ENCODE results near the gene SKI. TPM values are rescaled to one million over a fixed set of nuclear protein-coding genes. Genes with fewer than 3 reads are reported as not detected.
A peak's percentile ranks its signal among the peaks of the same experiment; 100 is the strongest.

Gene SKI
- total and polyA plus RNA-seq, 9 of the 15 experiments (the other 6 are each of a cell fraction or from before 2014, with no cell fraction given) = 0.10 to 60.5 (median 4.6) TPM

DNA sequence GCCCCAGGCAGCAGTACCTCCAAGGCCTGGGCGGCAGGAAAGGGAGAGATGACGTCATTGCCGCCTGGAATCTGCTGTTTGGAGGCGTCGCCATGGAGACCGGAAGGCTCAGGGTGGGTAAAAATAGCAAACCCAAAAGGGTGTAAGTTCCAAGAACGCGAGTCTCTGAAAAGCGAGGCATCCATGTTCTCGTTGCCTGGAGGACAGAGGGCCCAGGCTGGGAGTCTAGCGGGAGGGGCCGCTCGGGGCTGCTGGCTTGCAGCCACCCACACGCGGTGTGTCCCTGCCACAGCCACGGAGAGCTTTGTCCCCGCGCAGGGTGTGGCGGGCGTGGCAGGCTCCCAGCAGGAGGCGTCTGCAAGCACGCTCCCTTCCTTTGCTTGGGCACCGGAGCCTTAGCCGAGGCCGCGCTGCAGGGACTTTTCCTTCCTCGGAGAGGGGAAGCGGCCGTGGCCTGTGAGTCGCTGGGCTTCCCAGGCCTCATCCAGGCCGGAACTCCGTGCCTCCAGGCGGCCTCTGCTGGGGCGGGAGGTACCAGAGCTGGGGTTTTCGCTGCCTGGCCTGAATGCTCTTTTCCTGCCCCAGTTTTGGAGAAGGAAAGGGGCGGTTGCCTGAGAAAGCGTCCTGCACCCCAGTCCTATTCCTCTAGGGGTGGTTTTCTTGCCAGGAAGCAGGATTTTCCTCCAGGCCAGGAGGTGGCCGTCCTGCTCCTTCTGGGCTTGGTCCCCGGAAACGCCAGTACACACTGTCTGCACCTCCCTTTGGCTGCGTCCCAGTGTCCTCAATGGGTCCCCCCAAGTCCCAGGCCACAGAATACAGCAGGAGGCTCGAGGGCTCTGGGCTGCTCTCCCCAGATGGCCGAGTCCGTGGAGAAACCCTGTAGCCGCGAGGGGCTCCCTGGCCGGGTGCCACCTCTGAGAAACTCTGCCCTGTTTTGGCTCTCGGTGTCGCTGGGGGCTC lies 15.3 kb upstream of the SKI start (continued):
- no peak for TF ChIP-seq PHF21A (IDR thresholded peaks at IDR 0.05; ENCODE audit: borderline replicate concordance, low read depth)
- TF ChIP-seq MEF2D (tag; conservative IDR thresholded peaks at IDR 0.05; ENCODE audit: low read depth) = peak; percentile 89
- TF ChIP-seq, protein P1, sequence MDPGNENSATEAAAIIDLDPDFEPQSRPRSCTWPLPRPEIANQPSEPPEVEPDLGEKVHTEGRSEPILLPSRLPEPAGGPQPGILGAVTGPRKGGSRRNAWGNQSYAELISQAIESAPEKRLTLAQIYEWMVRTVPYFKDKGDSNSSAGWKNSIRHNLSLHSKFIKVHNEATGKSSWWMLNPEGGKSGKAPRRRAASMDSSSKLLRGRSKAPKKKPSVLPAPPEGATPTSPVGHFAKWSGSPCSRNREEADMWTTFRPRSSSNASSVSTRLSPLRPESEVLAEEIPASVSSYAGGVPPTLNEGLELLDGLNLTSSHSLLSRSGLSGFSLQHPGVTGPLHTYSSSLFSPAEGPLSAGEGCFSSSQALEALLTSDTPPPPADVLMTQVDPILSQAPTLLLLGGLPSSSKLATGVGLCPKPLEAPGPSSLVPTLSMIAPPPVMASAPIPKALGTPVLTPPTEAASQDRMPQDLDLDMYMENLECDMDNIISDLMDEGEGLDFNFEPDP (CRISPR knock-in tag; IDR thresholded peaks at IDR 0.05) = no peak
- TF ChIP-seq MAFG (tag; conservative IDR thresholded peaks at IDR 0.05) = no peak
- TF ChIP-seq FOXP4 (CRISPR knock-in tag; IDR thresholded peaks at IDR 0.05; ENCODE audit: borderline replicate concordance) = no peak; the same call in 1 of the 2 replicates
- TF ChIP-seq, protein P2, sequence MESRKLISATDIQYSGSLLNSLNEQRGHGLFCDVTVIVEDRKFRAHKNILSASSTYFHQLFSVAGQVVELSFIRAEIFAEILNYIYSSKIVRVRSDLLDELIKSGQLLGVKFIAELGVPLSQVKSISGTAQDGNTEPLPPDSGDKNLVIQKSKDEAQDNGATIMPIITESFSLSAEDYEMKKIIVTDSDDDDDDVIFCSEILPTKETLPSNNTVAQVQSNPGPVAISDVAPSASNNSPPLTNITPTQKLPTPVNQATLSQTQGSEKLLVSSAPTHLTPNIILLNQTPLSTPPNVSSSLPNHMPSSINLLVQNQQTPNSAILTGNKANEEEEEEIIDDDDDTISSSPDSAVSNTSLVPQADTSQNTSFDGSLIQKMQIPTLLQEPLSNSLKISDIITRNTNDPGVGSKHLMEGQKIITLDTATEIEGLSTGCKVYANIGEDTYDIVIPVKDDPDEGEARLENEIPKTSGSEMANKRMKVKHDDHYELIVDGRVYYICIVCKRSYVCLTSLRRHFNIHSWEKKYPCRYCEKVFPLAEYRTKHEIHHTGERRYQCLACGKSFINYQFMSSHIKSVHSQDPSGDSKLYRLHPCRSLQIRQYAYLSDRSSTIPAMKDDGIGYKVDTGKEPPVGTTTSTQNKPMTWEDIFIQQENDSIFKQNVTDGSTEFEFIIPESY (CRISPR knock-in tag; IDR thresholded peaks at IDR 0.05) = peak; percentile 36; the same call in 1 of the 2 replicates
- TF ChIP-seq NKRF (IDR thresholded peaks at IDR 0.05; ENCODE audit: borderline replicate concordance) = peak; percentile 38; the same call in 1 of the 2 replicates
- TF ChIP-seq, protein P3, sequence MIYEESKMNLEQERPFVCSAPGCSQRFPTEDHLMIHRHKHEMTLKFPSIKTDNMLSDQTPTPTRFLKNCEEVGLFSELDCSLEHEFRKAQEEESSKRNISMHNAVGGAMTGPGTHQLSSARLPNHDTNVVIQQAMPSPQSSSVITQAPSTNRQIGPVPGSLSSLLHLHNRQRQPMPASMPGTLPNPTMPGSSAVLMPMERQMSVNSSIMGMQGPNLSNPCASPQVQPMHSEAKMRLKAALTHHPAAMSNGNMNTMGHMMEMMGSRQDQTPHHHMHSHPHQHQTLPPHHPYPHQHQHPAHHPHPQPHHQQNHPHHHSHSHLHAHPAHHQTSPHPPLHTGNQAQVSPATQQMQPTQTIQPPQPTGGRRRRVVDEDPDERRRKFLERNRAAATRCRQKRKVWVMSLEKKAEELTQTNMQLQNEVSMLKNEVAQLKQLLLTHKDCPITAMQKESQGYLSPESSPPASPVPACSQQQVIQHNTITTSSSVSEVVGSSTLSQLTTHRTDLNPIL (CRISPR knock-in tag; IDR thresholded peaks at IDR 0.05) = no peak
- TF ChIP-seq, protein P4, sequence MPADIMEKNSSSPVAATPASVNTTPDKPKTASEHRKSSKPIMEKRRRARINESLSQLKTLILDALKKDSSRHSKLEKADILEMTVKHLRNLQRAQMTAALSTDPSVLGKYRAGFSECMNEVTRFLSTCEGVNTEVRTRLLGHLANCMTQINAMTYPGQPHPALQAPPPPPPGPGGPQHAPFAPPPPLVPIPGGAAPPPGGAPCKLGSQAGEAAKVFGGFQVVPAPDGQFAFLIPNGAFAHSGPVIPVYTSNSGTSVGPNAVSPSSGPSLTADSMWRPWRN (IDR thresholded peaks at IDR 0.05; ENCODE audit: low read depth) = no peak
- TF ChIP-seq MYBL2 (IDR thresholded peaks at IDR 0.05; ENCODE audit: low read depth) = no peak
- no peak for TF ChIP-seq MYBL2 (CRISPR knock-in tag; IDR thresholded peaks at IDR 0.05; ENCODE audit: borderline replicate concordance)
- TF ChIP-seq, protein P5, sequence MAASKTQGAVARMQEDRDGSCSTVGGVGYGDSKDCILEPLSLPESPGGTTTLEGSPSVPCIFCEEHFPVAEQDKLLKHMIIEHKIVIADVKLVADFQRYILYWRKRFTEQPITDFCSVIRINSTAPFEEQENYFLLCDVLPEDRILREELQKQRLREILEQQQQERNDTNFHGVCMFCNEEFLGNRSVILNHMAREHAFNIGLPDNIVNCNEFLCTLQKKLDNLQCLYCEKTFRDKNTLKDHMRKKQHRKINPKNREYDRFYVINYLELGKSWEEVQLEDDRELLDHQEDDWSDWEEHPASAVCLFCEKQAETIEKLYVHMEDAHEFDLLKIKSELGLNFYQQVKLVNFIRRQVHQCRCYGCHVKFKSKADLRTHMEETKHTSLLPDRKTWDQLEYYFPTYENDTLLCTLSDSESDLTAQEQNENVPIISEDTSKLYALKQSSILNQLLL (CRISPR knock-in tag; IDR thresholded peaks at IDR 0.05; ENCODE audit: borderline replicate concordance) = no peak
- no peak for TF ChIP-seq ZNF699 (CRISPR knock-in tag; IDR thresholded peaks at IDR 0.05; ENCODE audit: insufficient replicate concordance)
- TF ChIP-seq CREBBP (IDR thresholded peaks at IDR 0.05; ENCODE audit: low read depth, low read length) = no peak

All from K562 (cell line).